Peyer's patch (tissue), 4 donors: Measurements from ENCODE around the gene PARVB.

Experiments used
- POLR2A ChIP-seq, 2 donors: fragments of 450-650 bp; IDR thresholded peaks; one replicate each; pipeline ENCODE4 v1.5.1; 2017; ENCODE audit warnings: antibody characterized with exemption in 2 of 2, mild to moderate bottlenecking in 2 of 2, moderate library complexity in 2 of 2
- TF ChIP-seq, protein P1 (sequence below), 6 experiments: fragments of 450-650 bp in 4 of 6; fragments of 200-600 bp in 2 of 6; sonication (generic) in 1 of 6; IDR thresholded peaks; one replicate each; pipeline ENCODE4 v1.5.1; 2017 to 2019; ENCODE audit warnings: antibody characterized with exemption in 6 of 6, mild to moderate bottlenecking in 3 of 6, moderate library complexity in 1 of 6

DNA sequence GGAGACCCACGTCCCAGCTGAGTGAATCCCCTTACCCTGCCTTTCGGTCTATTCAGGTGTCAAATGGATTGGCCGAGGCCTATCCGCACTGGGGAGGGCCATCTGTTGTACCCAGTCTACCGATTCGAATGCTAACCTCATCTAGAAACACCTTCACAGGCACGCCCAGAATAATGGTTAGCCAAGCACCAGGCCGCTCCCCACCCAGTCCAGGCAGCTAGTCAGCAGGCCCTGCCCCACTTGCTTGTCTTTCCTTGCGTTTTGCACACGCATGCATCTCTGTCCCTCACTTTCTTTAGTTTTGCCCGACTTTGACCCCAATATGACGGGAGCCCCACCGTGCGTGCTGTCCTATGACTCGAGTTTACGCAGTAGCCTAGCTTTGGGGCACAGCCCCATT is 31.7 kb downstream of the PARVB start:
- TF ChIP-seq, protein P1, sequence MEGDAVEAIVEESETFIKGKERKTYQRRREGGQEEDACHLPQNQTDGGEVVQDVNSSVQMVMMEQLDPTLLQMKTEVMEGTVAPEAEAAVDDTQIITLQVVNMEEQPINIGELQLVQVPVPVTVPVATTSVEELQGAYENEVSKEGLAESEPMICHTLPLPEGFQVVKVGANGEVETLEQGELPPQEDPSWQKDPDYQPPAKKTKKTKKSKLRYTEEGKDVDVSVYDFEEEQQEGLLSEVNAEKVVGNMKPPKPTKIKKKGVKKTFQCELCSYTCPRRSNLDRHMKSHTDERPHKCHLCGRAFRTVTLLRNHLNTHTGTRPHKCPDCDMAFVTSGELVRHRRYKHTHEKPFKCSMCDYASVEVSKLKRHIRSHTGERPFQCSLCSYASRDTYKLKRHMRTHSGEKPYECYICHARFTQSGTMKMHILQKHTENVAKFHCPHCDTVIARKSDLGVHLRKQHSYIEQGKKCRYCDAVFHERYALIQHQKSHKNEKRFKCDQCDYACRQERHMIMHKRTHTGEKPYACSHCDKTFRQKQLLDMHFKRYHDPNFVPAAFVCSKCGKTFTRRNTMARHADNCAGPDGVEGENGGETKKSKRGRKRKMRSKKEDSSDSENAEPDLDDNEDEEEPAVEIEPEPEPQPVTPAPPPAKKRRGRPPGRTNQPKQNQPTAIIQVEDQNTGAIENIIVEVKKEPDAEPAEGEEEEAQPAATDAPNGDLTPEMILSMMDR (IDR thresholded peaks at IDR 0.05) = no peak
- TF ChIP-seq POLR2A (IDR thresholded peaks at IDR 0.05) = no peak
